AG09319 (cell line): ENCODE data around the gene C9orf43.

Source experiments
- DNase-seq: peaks from one replicate; pipeline ENCODE4 v3.0.0-alpha.2; 2010; ENCODE audit warnings: low read depth; ENCODE audit errors: extremely low read depth
- CTCF ChIP-seq: IDR thresholded peaks from 2 replicates; pipeline ENCODE4 v1.5.1; 2011; ENCODE audit warnings: low read depth, mild to moderate bottlenecking, inconsistent platforms, low read length, moderate library complexity

C9orf43 gene

GRCh38 chr9:113409883-113410206 lies 702 bp upstream of the C9orf43 start:
- TF ChIP-seq CTCF = no peak; the same call in 1 of the 2 replicates
- no peak for DNase-seq

GRCh38 chr9:113416149-113416721 lies 5.7 kb downstream of the C9orf43 start:
- DNase-seq = no peak
- TF ChIP-seq CTCF = no peak

- no peak for DNase-seq
- no peak for TF ChIP-seq CTCF
Observed at GRCh38 chr9:113417370-113417769, 6.8 kb downstream of the C9orf43 start.

- no peak for TF ChIP-seq CTCF
- DNase-seq = no peak
Observed at GRCh38 chr9:113421726-113422125, 11.2 kb downstream of the C9orf43 start.

- no peak for DNase-seq
- no peak for TF ChIP-seq CTCF
Observed at GRCh38 chr9:113425072-113425471, 14.5 kb downstream of the C9orf43 start.

GRCh38 chr9:113426701-113427100 lies 16.2 kb downstream of the C9orf43 start:
- TF ChIP-seq CTCF = no peak
- DNase-seq = no peak

GRCh38 chr9:113427629-113428028 lies 17.1 kb downstream of the C9orf43 start:
- no peak for DNase-seq
- TF ChIP-seq CTCF = no peak
